Measurements from ENCODE around the gene SMOC2.

DNA sequence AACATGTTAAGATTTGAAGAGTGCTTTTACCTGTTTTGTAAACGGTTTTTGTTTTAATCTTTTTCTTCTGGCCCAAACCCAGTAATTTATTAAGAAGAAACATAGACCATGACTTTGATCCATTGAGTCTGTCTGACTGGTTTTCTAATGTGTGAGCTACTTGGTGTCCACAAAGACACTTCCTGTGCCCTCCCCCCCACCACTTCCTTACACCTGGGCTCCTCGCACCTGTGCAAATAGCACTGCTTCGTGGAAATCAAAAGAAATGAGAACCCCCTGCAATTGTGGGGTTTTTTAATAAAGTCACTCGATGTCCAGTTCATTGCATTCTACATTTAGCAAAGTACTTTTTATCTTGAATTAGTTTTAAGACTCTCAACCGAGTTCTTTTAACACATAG is 65.5 kb downstream of the SMOC2 start:
- no peak for TF ChIP-seq CTCF (IDR thresholded peaks at IDR 0.05; ENCODE audit: low read depth, low read length)
- no peak for TF ChIP-seq EZH2phosphoT487 (IDR thresholded peaks at IDR 0.05; ENCODE audit: low read depth)

All from OCI-LY3 (cell line).